OCI-LY3 (cell line): ENCODE measurements around the gene AP1M2.
A peak's percentile ranks its signal among the peaks of the same experiment; 100 is the strongest.
"Not testable (repeated sequence)": the region's sequence is repeated elsewhere in the genome, so short reads cannot be mapped to it uniquely, and the experiment has no call there.

ENCODE experiments used
- H2AFZ ChIP-seq: fragments of 200-600, 300-600 bp; shearing (Covaris generic); 2 replicates; pipeline ENCODE4 v1.6.0; 2014; ENCODE audit warnings: antibody characterized with exemption, low read depth, low read length
- H3K27ac ChIP-seq: fragments of 200-600, 300-600 bp; sonication (generic); 2 replicates; pipeline ENCODE4 v1.5.1; 2014; ENCODE audit warnings: mild to moderate bottlenecking, low read length, moderate library complexity, mixed read lengths
- H3K27me3 ChIP-seq: fragments of 200-600, 300-600 bp; sonication (generic); 2 replicates; pipeline ENCODE4 v1.6.1; 2014; ENCODE audit warnings: low read depth, low read length, mixed read lengths
- H3K36me3 ChIP-seq: fragments of 200-600, 300-600 bp; sonication (generic); replicated peaks from 2 replicates; pipeline ENCODE3; 2014; ENCODE audit warnings: low read depth, low read length, mixed read lengths
- H3K4me1 ChIP-seq: fragments of 300-600, 200-600 bp; sonication (generic); 2 replicates; pipeline ENCODE4 v1.6.1; 2014; ENCODE audit warnings: low read length, mixed read lengths
- H3K4me2 ChIP-seq: fragments of 200-600, 300-600 bp; sonication (generic); 2 replicates; pipeline ENCODE4 v1.6.1; 2014; ENCODE audit warnings: low read length, mixed read lengths
- H3K4me3 ChIP-seq: fragments of 300-600, 200-600 bp; sonication (generic); 2 replicates; pipeline ENCODE4 v1.5.1; 2014; ENCODE audit warnings: antibody characterized with exemption, mild to moderate bottlenecking, low read length, moderate library complexity
- H3K79me2 ChIP-seq: fragments of 300-600, 200-600 bp; shearing (Covaris generic); 2 replicates; pipeline ENCODE4 v1.6.1; 2014; ENCODE audit warnings: mild to moderate bottlenecking, low read length, mixed read lengths
- H3K9ac ChIP-seq: fragments of 300-600, 200-600 bp; shearing (Covaris generic); 2 replicates; pipeline ENCODE4 v1.6.0; 2014; ENCODE audit warnings: mild to moderate bottlenecking, low read length, moderate library complexity
- H3K9me3 ChIP-seq: fragments of 200-600, 300-600 bp; shearing (Covaris generic); 2 replicates; pipeline ENCODE4 v1.6.1; 2014; ENCODE audit warnings: low read length, mixed read lengths; ENCODE audit not compliant: insufficient read depth
- H4K20me1 ChIP-seq: fragments of 200-600, 300-600 bp; sonication (generic); 2 replicates; pipeline ENCODE4 v1.6.1; 2016; ENCODE audit warnings: low read length, mixed read lengths; ENCODE audit not compliant: insufficient read depth
- EZH2phosphoT487 ChIP-seq: fragments of 200-600 bp; shearing (Covaris generic); IDR thresholded peaks from 2 replicates; pipeline ENCODE4 v1.6.1; 2018; ENCODE audit warnings: antibody characterized with exemption, mixed run types, low read depth
- TF ChIP-seq, protein P1 (sequence below): fragments of 200-600, 300-600 bp; sonication (generic); IDR thresholded peaks from 2 replicates; pipeline ENCODE4 v1.5.1; 2014; ENCODE audit warnings: antibody characterized with exemption, low read length, low read depth

Gene AP1M2

DNA sequence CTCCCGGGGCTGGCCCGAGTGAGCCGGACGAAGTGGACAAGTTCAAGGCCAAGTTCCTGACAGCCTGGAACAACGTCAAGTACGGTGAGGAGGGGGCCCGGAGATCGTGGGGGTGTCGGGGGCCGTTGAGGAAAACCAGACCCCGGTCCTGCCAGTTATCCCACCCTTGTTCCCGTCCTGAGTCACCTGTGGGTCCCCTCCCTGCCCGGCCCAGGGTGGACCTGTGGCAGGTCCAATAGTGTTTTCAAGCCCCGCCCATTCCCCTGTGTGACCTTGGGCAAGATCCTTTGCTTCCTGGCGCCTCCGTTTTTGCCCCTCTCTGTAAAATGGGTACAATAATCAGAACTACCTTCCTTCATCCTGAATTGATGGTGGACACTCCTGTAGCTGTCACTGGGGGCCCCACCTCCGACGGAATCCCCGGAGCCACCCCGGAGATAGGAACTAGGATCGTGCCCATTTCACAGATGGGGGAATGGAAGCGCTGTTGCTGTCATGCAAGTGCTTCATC is 42.8 kb downstream of the AP1M2 start:
- Histone ChIP-seq H3K79me2 (peaks cover 12% of the 10 kb centered on the region), H3K27ac (no peak overlapping the region; the same call in 1 of the 2 replicates), H3K4me3 (peak overlapping the region; percentile 90), H4K20me1 (no peaks in the 10 kb centered on the region), H3K9me3 (no peaks in the 10 kb centered on the region), H3K27me3 (peaks cover 6% of the 10 kb centered on the region), H3K4me1 (peaks cover 7% of the 10 kb centered on the region), H3K36me3 (peaks cover 5% of the 10 kb centered on the region), H2AFZ (peak overlapping the region; percentile 71), H3K9ac (peak overlapping the region; percentile 86), H3K4me2 (peak overlapping the region; percentile 91)
- TF ChIP-seq, protein P1, sequence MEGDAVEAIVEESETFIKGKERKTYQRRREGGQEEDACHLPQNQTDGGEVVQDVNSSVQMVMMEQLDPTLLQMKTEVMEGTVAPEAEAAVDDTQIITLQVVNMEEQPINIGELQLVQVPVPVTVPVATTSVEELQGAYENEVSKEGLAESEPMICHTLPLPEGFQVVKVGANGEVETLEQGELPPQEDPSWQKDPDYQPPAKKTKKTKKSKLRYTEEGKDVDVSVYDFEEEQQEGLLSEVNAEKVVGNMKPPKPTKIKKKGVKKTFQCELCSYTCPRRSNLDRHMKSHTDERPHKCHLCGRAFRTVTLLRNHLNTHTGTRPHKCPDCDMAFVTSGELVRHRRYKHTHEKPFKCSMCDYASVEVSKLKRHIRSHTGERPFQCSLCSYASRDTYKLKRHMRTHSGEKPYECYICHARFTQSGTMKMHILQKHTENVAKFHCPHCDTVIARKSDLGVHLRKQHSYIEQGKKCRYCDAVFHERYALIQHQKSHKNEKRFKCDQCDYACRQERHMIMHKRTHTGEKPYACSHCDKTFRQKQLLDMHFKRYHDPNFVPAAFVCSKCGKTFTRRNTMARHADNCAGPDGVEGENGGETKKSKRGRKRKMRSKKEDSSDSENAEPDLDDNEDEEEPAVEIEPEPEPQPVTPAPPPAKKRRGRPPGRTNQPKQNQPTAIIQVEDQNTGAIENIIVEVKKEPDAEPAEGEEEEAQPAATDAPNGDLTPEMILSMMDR, result no peak
- no peak for TF ChIP-seq EZH2phosphoT487

DNA sequence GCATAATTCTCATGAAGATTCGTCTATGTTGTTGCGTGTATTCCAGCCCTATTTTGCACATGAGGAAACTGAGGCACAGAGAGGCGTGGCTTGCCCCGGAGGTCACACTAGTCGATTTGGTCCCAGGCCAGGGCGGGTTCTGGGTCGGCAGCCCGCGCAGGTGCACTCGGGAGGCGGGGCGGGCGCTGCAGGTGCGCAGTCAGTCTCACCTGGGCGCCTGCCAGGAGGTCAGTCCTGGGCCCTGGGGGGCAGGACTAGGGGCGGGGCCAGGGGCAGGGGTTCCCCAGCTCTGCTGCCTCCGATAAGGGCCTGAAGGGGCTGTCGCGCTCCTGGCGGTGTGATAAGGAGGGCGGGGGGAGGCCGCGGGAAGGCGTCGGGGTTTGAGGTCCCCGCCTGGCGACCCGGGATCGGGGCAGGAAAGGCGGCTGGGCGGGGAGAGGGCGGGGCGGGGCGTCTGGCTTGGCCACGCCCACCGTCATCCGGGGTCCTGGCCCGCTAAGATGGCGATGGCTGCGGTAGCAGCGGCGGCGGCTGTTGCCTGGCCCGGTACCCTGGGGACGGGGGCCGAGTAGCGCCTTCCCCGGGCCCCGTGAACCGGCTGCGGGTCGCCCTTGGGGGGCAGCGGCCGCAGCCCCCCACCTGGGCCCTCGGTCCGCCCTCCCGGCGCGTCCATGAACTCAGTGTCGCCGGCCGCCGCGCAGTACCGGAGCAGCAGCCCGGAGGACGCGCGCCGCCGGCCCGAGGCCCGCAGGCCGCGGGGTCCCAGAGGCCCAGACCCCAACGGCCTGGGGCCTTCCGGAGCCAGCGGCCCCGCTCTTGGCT is 43.5 kb downstream of the AP1M2 start, which contains the start of gene ATG4D:
Gene ATG4D, plus strand, starts transcription at position 485 of the 822 bp plus-strand sequence. Its CDS starts 187 bp downstream, at position 672.
- Histone ChIP-seq H3K4me2 (peak within 1 kb of the TSS; percentile 91), H4K20me1 (no peaks in the 10 kb centered on the region), H3K9me3 (no peaks in the 10 kb centered on the region), H3K36me3 (peaks cover 1% of the 10 kb centered on the region), H3K79me2 (peaks cover 12% of the 10 kb centered on the region), H3K27me3 (peaks cover 6% of the 10 kb centered on the region), H3K9ac (peak within 1 kb of the TSS; percentile 86), H2AFZ (peak within 1 kb of the TSS; percentile 71), H3K27ac (peak within 1 kb of the TSS; percentile 7; the same call in 1 of the 2 replicates), H3K4me3 (peak within 1 kb of the TSS; percentile 90), H3K4me1 (peaks cover 7% of the 10 kb centered on the region)
- TF ChIP-seq, protein P1, result no peak
- TF ChIP-seq EZH2phosphoT487, result no peak

DNA sequence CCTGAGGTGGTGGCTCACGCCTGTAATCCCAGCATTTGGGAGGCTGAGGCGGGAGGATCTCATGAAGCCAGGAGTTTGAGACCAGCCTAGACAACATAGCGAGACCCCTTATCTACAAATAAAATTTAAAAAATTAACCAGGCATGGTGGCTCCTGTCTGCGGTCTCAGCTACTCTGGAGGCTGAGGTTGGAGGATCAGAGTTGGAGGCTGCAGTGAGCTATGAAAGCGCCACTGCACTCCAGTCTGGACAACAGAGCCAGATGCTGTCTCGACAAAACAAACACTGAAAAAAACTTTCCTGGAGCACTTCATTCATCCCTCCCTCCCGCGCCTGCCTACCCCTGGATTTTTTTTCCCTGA is 44.1 kb downstream of the AP1M2 start:
- peak overlapping the region; percentile 71; the same call in 1 of the 2 replicates for H2AFZ ChIP-seq
- H3K27ac ChIP-seq, result no peak overlapping the region
- no peak for TF ChIP-seq EZH2phosphoT487
- TF ChIP-seq, protein P1, result no peak
- peak overlapping the region; percentile 73 for H3K4me2 ChIP-seq
- H3K36me3 ChIP-seq, result no peaks in the 10 kb centered on the region
- peaks cover 12% of the 10 kb centered on the region for H3K79me2 ChIP-seq
- peaks cover 9% of the 10 kb centered on the region for H3K27me3 ChIP-seq
- H3K4me3 ChIP-seq, result peak overlapping the region; percentile 90
- H3K4me1 ChIP-seq, result peaks cover 10% of the 10 kb centered on the region
- no peaks in the 10 kb centered on the region for H4K20me1 ChIP-seq
- H3K9ac ChIP-seq, result peak overlapping the region; percentile 86
- H3K9me3 ChIP-seq, result no peaks in the 10 kb centered on the region

DNA sequence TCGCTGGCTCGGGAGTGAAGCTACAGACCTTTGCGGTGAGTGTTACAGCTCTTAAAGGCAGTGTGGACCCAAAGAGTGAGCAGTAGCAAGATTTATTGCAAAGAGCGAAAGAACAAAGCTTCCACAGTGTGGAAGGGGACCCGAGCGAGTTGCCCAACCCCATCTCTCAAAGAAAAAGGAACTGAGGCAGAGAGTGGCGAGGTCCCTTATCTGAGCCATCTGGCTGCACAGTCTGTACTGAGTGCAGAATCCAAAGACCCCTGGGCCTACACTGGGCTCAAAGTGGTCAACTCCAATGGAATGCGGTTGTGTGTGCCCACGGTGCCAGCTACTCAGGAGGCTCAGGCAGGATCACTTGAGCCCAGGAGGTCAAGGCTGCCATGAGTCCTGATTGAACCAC is 48.1 kb downstream of the AP1M2 start:
- not testable (repeated sequence) for H2AFZ ChIP-seq

More for the DNA sequence above, 48.1 kb downstream of the AP1M2 start:
- not testable (repeated sequence) for H3K4me2 ChIP-seq, H3K4me3 ChIP-seq, H3K36me3 ChIP-seq, H4K20me1 ChIP-seq, H3K4me1 ChIP-seq, H3K9ac ChIP-seq, H3K79me2 ChIP-seq, H3K9me3 ChIP-seq, H3K27ac ChIP-seq
- H3K27me3 ChIP-seq, result peaks cover 18% of the 10 kb centered on the region
